Prostate gland (tissue), 2 donors: ENCODE data around the gene EMC9. TPM values are rescaled to one million over a fixed set of nuclear protein-coding genes. Genes with fewer than 3 reads are reported as not detected.

Experiments used
- DNase-seq: peaks from one replicate; pipeline ENCODE4 v3.0.0-alpha.2; 2019; ENCODE audit warnings: low spot score
- H3K27ac ChIP-seq, 2 donors: fragments of 200-600 bp; sonication (generic); 2 replicates each; pipeline ENCODE4 v1.5.1; 2017 to 2019
- H3K27me3 ChIP-seq: fragments of 200-600 bp; sonication (generic); replicated peaks from 2 replicates; pipeline ENCODE4 v1.5.1; 2019; ENCODE audit not compliant: insufficient read depth
- H3K36me3 ChIP-seq, 2 donors: fragments of 200-600 bp; sonication (generic); 1 replicate in 1 of 2; 2 replicates in 1 of 2; pipeline versions ENCODE4 v1.5.1 to v1.8.1; 2017 to 2019
- H3K4me1 ChIP-seq: fragments of 200-600 bp; sonication (generic); replicated peaks from 2 replicates; pipeline ENCODE4 v1.5.1; 2019
- H3K4me3 ChIP-seq, 2 donors: fragments of 200-600 bp; sonication (generic); 2 replicates each; pipeline ENCODE4 v1.5.1; 2017 to 2019
- H3K9me3 ChIP-seq: fragments of 200-600 bp; sonication (generic); 2 replicates; pipeline ENCODE4 v1.5.1; 2017
- CTCF ChIP-seq, 4 experiments: fragments of 200-600 bp in 2 of 4; fragments of 450-650 bp in 2 of 4; sonication (generic) in 2 of 4; IDR thresholded peaks; 1 replicate in 3 of 4; 2 replicates in 1 of 4; pipeline ENCODE4 v1.5.1; 2016 to 2019; ENCODE audit warnings: antibody characterized with exemption in 4 of 4, mild to moderate bottlenecking in 2 of 4, moderate library complexity in 2 of 4
- POLR2A ChIP-seq: fragments of 450-650 bp; IDR thresholded peaks from one replicate; pipeline ENCODE4 v1.6.1; 2016; ENCODE audit warnings: antibody characterized with exemption, mild to moderate bottlenecking
- POLR2AphosphoS5 ChIP-seq: sonication (generic); formaldehyde crosslinking; IDR thresholded peaks from one replicate; pipeline ENCODE4 v1.6.1; 2017; ENCODE audit warnings: antibody characterized with exemption
- WGBS: methylation state at CpG from one replicate; pipeline ENCODE4 v1.1.5; 2018; 5-methylcytosine and 5-hydroxymethylcytosine counted together
- intact Hi-C: fragments of 100-400 bp; cut with DNase I; formaldehyde crosslinking; loops from one replicate; pipeline ENCODE4 v1.14.2; 2022
- total RNA-seq, 2 donors: library from RNA; depleted of rRNA; stranded (reverse); fragments of >200 nt; gene quantifications; one replicate each; pipeline ENCODE4 v1.1.0, GENCODE V29; 2016

The EMC9 gene
- total RNA-seq, 2 donors from 2014 or later: 13.1 to 13.6 TPM

GRCh38 chr14:24179961-24180796 is 38.8 kb upstream of the EMC9 start:
- peak overlapping the region; percentile 34 to 77 for H3K27ac ChIP-seq
- 63% methylated on average over 18 of the region's 18 CpGs for WGBS
- intact Hi-C loops: no loop called here
- no peaks in the 10 kb centered on the region for H3K9me3 ChIP-seq
- H3K36me3 ChIP-seq: peaks cover 0 to 13% of the 10 kb centered on the region in 2 donors
- peaks cover 3% of the 10 kb centered on the region for H3K4me1 ChIP-seq
- no peak overlapping the region for H3K4me3 ChIP-seq
- H3K27me3 ChIP-seq: no peaks in the 10 kb centered on the region
- TF ChIP-seq CTCF (IDR thresholded peaks at IDR 0.05) (no peak), POLR2A (no peak), POLR2AphosphoS5 (peak; percentile 68)
- no peak for DNase-seq

GRCh38 chr14:24179294-24179960 is 38.0 kb upstream of the EMC9 start:
- no peak for TF ChIP-seq CTCF (IDR thresholded peaks at IDR 0.05)
- TF ChIP-seq POLR2A: no peak
- no peak for TF ChIP-seq POLR2AphosphoS5
- Histone ChIP-seq H3K9me3 (no peaks in the 10 kb centered on the region), H3K4me1 (peaks cover 3% of the 10 kb centered on the region), H3K4me3 (no peak overlapping the region), H3K27ac (peak overlapping the region; percentile 34 to 77), H3K36me3 (peaks cover 0 to 8% of the 10 kb centered on the region in 2 donors), H3K27me3 (no peaks in the 10 kb centered on the region)
- 83% methylated on average over 12 of the region's 14 CpGs for WGBS
- intact Hi-C loops: no loop called here
- DNase-seq: no peak

- H3K36me3 ChIP-seq: no peaks in the 10 kb centered on the region
- 77% methylated on average over 10 of the region's 12 CpGs for WGBS
- no peak for DNase-seq
- no peak overlapping the region for H3K4me3 ChIP-seq
- no peak for TF ChIP-seq POLR2AphosphoS5
- no peak for TF ChIP-seq POLR2A
- TF ChIP-seq CTCF (IDR thresholded peaks at IDR 0.05): no peak
- no peak overlapping the region for H3K27ac ChIP-seq
- H3K4me1 ChIP-seq: peaks cover 3% of the 10 kb centered on the region
- intact Hi-C loops: no loop called here
- no peaks in the 10 kb centered on the region for H3K27me3 ChIP-seq
- H3K9me3 ChIP-seq: no peaks in the 10 kb centered on the region
Observed at GRCh38 chr14:24178399-24179178, 37.2 kb upstream of the EMC9 start.

- Histone ChIP-seq H3K4me1 (peaks cover 3% of the 10 kb centered on the region), H3K36me3 (no peaks in the 10 kb centered on the region), H3K27me3 (no peaks in the 10 kb centered on the region), H3K27ac (no peak overlapping the region), H3K9me3 (no peaks in the 10 kb centered on the region), H3K4me3 (no peak overlapping the region)
- TF ChIP-seq POLR2AphosphoS5: no peak
- no peak for TF ChIP-seq CTCF (IDR thresholded peaks at IDR 0.05)
- TF ChIP-seq POLR2A: no peak
- DNase-seq: no peak
- intact Hi-C loops: no loop called here
- 88% methylated on average over 14 of the region's 14 CpGs for WGBS
Observed at GRCh38 chr14:24177891-24178290, 36.5 kb upstream of the EMC9 start.
